H9 (cell line): ENCODE results near the gene KIF3B. TPM values are rescaled to one million over a fixed set of nuclear protein-coding genes. Genes with fewer than 3 reads are reported as not detected.
"Not testable (repeated sequence)": the region's sequence is repeated elsewhere in the genome, so short reads cannot be mapped to it uniquely, and the experiment has no call there.

Experiments used
- DNase-seq: peaks from one replicate; pipeline ENCODE4 v3.0.0-alpha.2; 2017
- H2AFZ ChIP-seq: one replicate; pipeline ENCODE4 v1.6.1; 2013; ENCODE audit warnings: mild to moderate bottlenecking, low read length, control low read depth, moderate library complexity
- H2AK5ac ChIP-seq: 2 replicates; pipeline ENCODE4 v1.6.1; 2013; ENCODE audit warnings: low read length, control low read depth, mixed read lengths; ENCODE audit not compliant: insufficient read length
- H2BK120ac ChIP-seq: one replicate; pipeline ENCODE4 v1.6.1; 2013; ENCODE audit warnings: low read depth, mild to moderate bottlenecking, low read length, control low read depth, inconsistent platforms; ENCODE audit not compliant: poor library complexity, severe bottlenecking
- H2BK12ac ChIP-seq: 2 replicates; pipeline ENCODE4 v1.6.1; 2013; ENCODE audit warnings: low read length, control low read depth, mixed read lengths, low read depth; ENCODE audit not compliant: insufficient read length
- H2BK15ac ChIP-seq: 2 replicates; pipeline ENCODE4 v1.6.1; 2013; ENCODE audit warnings: low read depth, low read length, control low read depth
- H2BK20ac ChIP-seq: one replicate; pipeline ENCODE4 v1.6.1; 2013; ENCODE audit warnings: low read depth, mild to moderate bottlenecking, low read length, control low read depth, inconsistent platforms; ENCODE audit not compliant: poor library complexity, severe bottlenecking
- H2BK5ac ChIP-seq: 2 replicates; pipeline ENCODE4 v1.6.1; 2013; ENCODE audit warnings: low read length, control low read depth, mixed read lengths; ENCODE audit not compliant: insufficient read length
- H3K14ac ChIP-seq: 2 replicates; pipeline ENCODE4 v1.6.1; 2013; ENCODE audit warnings: low read length, control low read depth; ENCODE audit not compliant: insufficient read depth
- H3K18ac ChIP-seq: 2 replicates; pipeline ENCODE4 v1.6.1; 2013; ENCODE audit warnings: low read depth, mild to moderate bottlenecking, mixed read lengths, low read length, control low read depth; ENCODE audit not compliant: insufficient read length
- H3K23ac ChIP-seq: 2 replicates; pipeline ENCODE4 v1.6.1; 2013; ENCODE audit warnings: low read length, control low read depth, mixed read lengths, low read depth; ENCODE audit not compliant: insufficient read length
- H3K23me2 ChIP-seq: 2 replicates; pipeline ENCODE4 v1.6.1; 2013; ENCODE audit warnings: low read depth, mild to moderate bottlenecking, mixed read lengths, low read length, control low read depth; ENCODE audit not compliant: insufficient read length, poor library complexity, severe bottlenecking
- H3K27ac ChIP-seq: 2 replicates; pipeline ENCODE4 v1.5.1; 2013; ENCODE audit warnings: low read length, control low read depth, mixed read lengths, low read depth; ENCODE audit not compliant: insufficient read length
- H3K27me3 ChIP-seq: 2 replicates; pipeline ENCODE4 v1.6.1; 2013; ENCODE audit warnings: low read length, control low read depth, inconsistent platforms; ENCODE audit not compliant: insufficient read depth
- H3K4ac ChIP-seq: 2 replicates; pipeline ENCODE4 v1.6.1; 2013; ENCODE audit warnings: low read depth, mild to moderate bottlenecking, control low read depth, inconsistent platforms, low read length, moderate library complexity
- H3K4me1 ChIP-seq: 2 replicates; pipeline ENCODE4 v1.6.1; 2013; ENCODE audit warnings: low read length, control low read depth, inconsistent platforms; ENCODE audit not compliant: insufficient read depth
- H3K4me2 ChIP-seq: 2 replicates; pipeline ENCODE4 v1.6.1; 2013; ENCODE audit warnings: low read length, control low read depth, mixed read lengths; ENCODE audit not compliant: insufficient read length, insufficient read depth
- H3K56ac ChIP-seq: 2 replicates; pipeline ENCODE4 v1.6.1; 2013; ENCODE audit warnings: low read depth, mild to moderate bottlenecking, mixed read lengths, low read length, control low read depth; ENCODE audit not compliant: insufficient read length
- H3K79me1 ChIP-seq: 2 replicates; pipeline ENCODE4 v1.6.1; 2013; ENCODE audit warnings: low read depth, mild to moderate bottlenecking, moderate library complexity, low read length, control low read depth, inconsistent platforms; ENCODE audit not compliant: insufficient read depth, poor library complexity, severe bottlenecking
- H3K79me2 ChIP-seq: 2 replicates; pipeline ENCODE4 v1.6.1; 2013; ENCODE audit warnings: low read length, control low read depth, inconsistent platforms; ENCODE audit not compliant: insufficient read depth
- H3K9ac ChIP-seq: 2 replicates; pipeline ENCODE4 v1.6.1; 2013; ENCODE audit warnings: low read length, control low read depth, mixed read lengths; ENCODE audit not compliant: insufficient read length; ENCODE audit errors: extremely low read depth
- H3K9me3 ChIP-seq: one replicate; pipeline ENCODE4 v1.6.1; 2013; ENCODE audit warnings: low read depth, low read length, inconsistent platforms; ENCODE audit not compliant: control insufficient read depth
- H3T11ph ChIP-seq: one replicate; pipeline ENCODE4 v1.6.1; 2013; ENCODE audit warnings: mild to moderate bottlenecking, low read length, control low read depth, inconsistent platforms
- H4K20me1 ChIP-seq: one replicate; pipeline ENCODE4 v1.6.1; 2013; ENCODE audit not compliant: control insufficient read depth, insufficient read length, insufficient read depth
- H4K5ac ChIP-seq: 2 replicates; pipeline ENCODE4 v1.6.1; 2013; ENCODE audit warnings: low read depth, mild to moderate bottlenecking, mixed read lengths, low read length, control low read depth; ENCODE audit not compliant: insufficient read length
- H4K8ac ChIP-seq: replicated peaks from 2 replicates; pipeline ENCODE4 v1.6.1; 2013; ENCODE audit warnings: low read length, control low read depth, mixed read lengths, low read depth; ENCODE audit not compliant: insufficient read length
- H4K91ac ChIP-seq: 2 replicates; pipeline ENCODE4 v1.6.1; 2013; ENCODE audit warnings: low read depth, mild to moderate bottlenecking, moderate library complexity, mixed read lengths, low read length, control low read depth; ENCODE audit not compliant: insufficient read length
- H3K27ac Mint-ChIP-seq, 3 experiments: 2 replicates in 2 of 3; 3 replicates in 1 of 3; pipeline ENCODE4 v1.8.0; 2020 to 2021; ENCODE audit warnings: mixed read lengths in 3 of 3, mild to moderate bottlenecking in 1 of 3, moderate library complexity in 1 of 3
- H3K27me3 Mint-ChIP-seq: 2 replicates; pipeline ENCODE4 v1.8.0; 2021; ENCODE audit warnings: low read depth, mild to moderate bottlenecking, moderate library complexity, mixed read lengths
- H3K36me3 Mint-ChIP-seq, 3 experiments: 2 replicates in 2 of 3; 3 replicates in 1 of 3; pipeline ENCODE4 v1.8.0; 2020 to 2021; ENCODE audit warnings: low read depth in 3 of 3, mixed read lengths in 3 of 3; ENCODE audit not compliant: insufficient read depth in 1 of 3
- H3K4me1 Mint-ChIP-seq, 2 experiments: 2 replicates each; pipeline ENCODE4 v1.8.0; 2020; ENCODE audit warnings: mixed read lengths in 2 of 2
- H3K4me3 Mint-ChIP-seq, 2 experiments: 2 replicates in 1 of 2; 3 replicates in 1 of 2; pipeline ENCODE4 v1.8.0; 2020 to 2021; ENCODE audit warnings: mild to moderate bottlenecking in 2 of 2, mixed read lengths in 2 of 2, moderate library complexity in 1 of 2
- H3K9me3 Mint-ChIP-seq, 2 experiments: 2 replicates in 1 of 2; 3 replicates in 1 of 2; pipeline ENCODE4 v1.8.0; 2020; ENCODE audit warnings: mild to moderate bottlenecking in 2 of 2, mixed read lengths in 2 of 2, moderate library complexity in 1 of 2
- CTCF ChIP-seq: fragments of 200-600 bp; sonication (generic); conservative IDR thresholded peaks from 3 replicates; pipeline ENCODE4 v1.8.0; 2021; ENCODE audit warnings: antibody characterized with exemption, mild to moderate bottlenecking
- WGBS: extraction: QIAGEN DNeasy Blood & Tissue Kit; methylation state at CpG from one replicate; pipeline ENCODE4 v1.1.7; 2013; ENCODE audit warnings: missing lambda C conversion rate, low lambda C conversion rate, mixed read lengths; ENCODE audit not compliant: insufficient read length; ENCODE audit errors: extremely low coverage; 5-methylcytosine and 5-hydroxymethylcytosine counted together
- total RNA-seq: library from RNA; stranded (reverse); gene quantifications from 2 replicates; pipeline ENCODE4 v1.2.1, GENCODE V29; 2021

KIF3B gene
- total RNA-seq, 1 experiment from 2014 or later: 29.7 TPM

GRCh38 chr20:32288225-32288849 lies 10.9 kb downstream of the KIF3B start:
- H3K9ac ChIP-seq: no peak overlapping the region
- no peaks in the 10 kb centered on the region for H3K27me3 ChIP-seq
- no peak overlapping the region for H3K14ac ChIP-seq
- H4K20me1 ChIP-seq: no peaks in the 10 kb centered on the region
- no peak overlapping the region for H2BK12ac ChIP-seq
- no peaks in the 10 kb centered on the region for H3K23me2 ChIP-seq
- no peak overlapping the region for H3K27ac ChIP-seq
- no peak for DNase-seq
- no peak overlapping the region for H3K56ac ChIP-seq
- H3K4ac ChIP-seq: no peak overlapping the region
- no peak overlapping the region for H2AK5ac ChIP-seq
- no peak overlapping the region for H3K4me3 Mint-ChIP-seq
- no peaks in the 10 kb centered on the region for H3K9me3 ChIP-seq
- H3K4me2 ChIP-seq: no peak overlapping the region
- H2BK5ac ChIP-seq: no peak overlapping the region
- H3K27ac Mint-ChIP-seq: no peak overlapping the region; a peak in 1 of 7 replicates
- H3T11ph ChIP-seq: no peak overlapping the region
- no peak overlapping the region for H2BK120ac ChIP-seq
- H3K18ac ChIP-seq: no peak overlapping the region
- H3K79me1 ChIP-seq: no peaks in the 10 kb centered on the region
- H2BK15ac ChIP-seq: no peak overlapping the region
- no peaks in the 10 kb centered on the region for H3K9me3 Mint-ChIP-seq
- no peaks in the 10 kb centered on the region for H3K79me2 ChIP-seq
- H4K91ac ChIP-seq: no peak overlapping the region
- no peak overlapping the region for H4K8ac ChIP-seq
- no peak for TF ChIP-seq CTCF
- no peaks in the 10 kb centered on the region for H3K27me3 Mint-ChIP-seq
- no peak overlapping the region for H3K23ac ChIP-seq
- no CpG with 5 or more reads among the region's 6 CpGs for WGBS
- no peaks in the 10 kb centered on the region for H3K36me3 Mint-ChIP-seq
- no peaks in the 10 kb centered on the region for H3K4me1 Mint-ChIP-seq
- H3K4me1 ChIP-seq: no peaks in the 10 kb centered on the region
- H2BK20ac ChIP-seq: no peak overlapping the region
- no peak overlapping the region for H4K5ac ChIP-seq
- no peak overlapping the region for H2AFZ ChIP-seq

GRCh38 chr20:32289299-32289660 lies 11.8 kb downstream of the KIF3B start:
- not testable (repeated sequence) for H2AK5ac ChIP-seq, H2BK20ac ChIP-seq, H3K27me3 Mint-ChIP-seq, H3K79me1 ChIP-seq, H2BK12ac ChIP-seq, H3K9me3 Mint-ChIP-seq, DNase-seq, H3K4me1 Mint-ChIP-seq, H3K4me3 Mint-ChIP-seq, H3K27me3 ChIP-seq, H3K27ac Mint-ChIP-seq, H3K4me2 ChIP-seq, H3K14ac ChIP-seq, H4K20me1 ChIP-seq, H3K27ac ChIP-seq, H4K8ac ChIP-seq, H2BK120ac ChIP-seq, H3K36me3 Mint-ChIP-seq, H3K18ac ChIP-seq, H3K4me1 ChIP-seq, H3K56ac ChIP-seq, H3T11ph ChIP-seq, H3K4ac ChIP-seq, H3K9ac ChIP-seq, H2BK5ac ChIP-seq, H2AFZ ChIP-seq, H2BK15ac ChIP-seq, H4K5ac ChIP-seq, H3K9me3 ChIP-seq, H3K79me2 ChIP-seq, H3K23ac ChIP-seq, H4K91ac ChIP-seq, H3K23me2 ChIP-seq
- WGBS: no CpG with 5 or more reads among the region's 4 CpGs
